NCI-H82 treated with DMSO at 0.1 percent for 48 hours (cell line): ENCODE results near the gene CEP131.

Experiments
- DNase-seq: peaks from one replicate; lab custom pipeline; 2025; ENCODE audit not compliant: unreplicated experiment; lab: John Stamatoyannopoulos, UW

Gene CEP131

GRCh38 chr17:81222906-81223761 lies at the start of gene CEP131:
TSS of gene CEP131 (minus strand) at chr17:81222965. CDS start at chr17:81220056, 2,909 bp downstream.
- peak; percentile 91 for DNase-seq

- no peak for DNase-seq
These were observed 48.5 kb upstream of the CEP131 start for GRCh38 chr17:81271226-81271625.

DNA sequence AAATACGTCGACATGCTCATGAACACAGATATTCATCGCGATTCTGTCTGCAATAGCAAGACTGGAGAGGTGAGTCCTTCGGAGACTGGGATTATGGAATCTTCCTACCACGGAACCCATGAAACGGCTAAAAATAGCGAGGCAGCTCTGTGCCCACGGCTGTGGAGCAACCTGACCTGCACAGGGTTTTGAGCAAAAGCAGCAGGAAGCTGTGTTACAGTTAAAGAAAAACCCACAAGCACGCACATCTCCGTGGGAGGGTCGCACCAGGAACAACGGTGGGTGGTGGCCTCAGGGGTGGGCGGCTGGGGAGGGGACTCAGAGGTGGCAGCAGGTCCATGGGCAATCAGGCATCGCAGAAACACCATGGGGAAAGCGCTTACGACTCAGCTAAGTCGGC lies 47.5 kb upstream of the CEP131 start:
- no peak for DNase-seq

GRCh38 chr17:81267390-81268067 lies 44.8 kb upstream of the CEP131 start:
- DNase-seq = no peak

- no peak for DNase-seq
These were observed 42.8 kb upstream of the CEP131 start for GRCh38 chr17:81265576-81265975.

GRCh38 chr17:81264640-81265039 lies 41.9 kb upstream of the CEP131 start:
- no peak for DNase-seq

DNA sequence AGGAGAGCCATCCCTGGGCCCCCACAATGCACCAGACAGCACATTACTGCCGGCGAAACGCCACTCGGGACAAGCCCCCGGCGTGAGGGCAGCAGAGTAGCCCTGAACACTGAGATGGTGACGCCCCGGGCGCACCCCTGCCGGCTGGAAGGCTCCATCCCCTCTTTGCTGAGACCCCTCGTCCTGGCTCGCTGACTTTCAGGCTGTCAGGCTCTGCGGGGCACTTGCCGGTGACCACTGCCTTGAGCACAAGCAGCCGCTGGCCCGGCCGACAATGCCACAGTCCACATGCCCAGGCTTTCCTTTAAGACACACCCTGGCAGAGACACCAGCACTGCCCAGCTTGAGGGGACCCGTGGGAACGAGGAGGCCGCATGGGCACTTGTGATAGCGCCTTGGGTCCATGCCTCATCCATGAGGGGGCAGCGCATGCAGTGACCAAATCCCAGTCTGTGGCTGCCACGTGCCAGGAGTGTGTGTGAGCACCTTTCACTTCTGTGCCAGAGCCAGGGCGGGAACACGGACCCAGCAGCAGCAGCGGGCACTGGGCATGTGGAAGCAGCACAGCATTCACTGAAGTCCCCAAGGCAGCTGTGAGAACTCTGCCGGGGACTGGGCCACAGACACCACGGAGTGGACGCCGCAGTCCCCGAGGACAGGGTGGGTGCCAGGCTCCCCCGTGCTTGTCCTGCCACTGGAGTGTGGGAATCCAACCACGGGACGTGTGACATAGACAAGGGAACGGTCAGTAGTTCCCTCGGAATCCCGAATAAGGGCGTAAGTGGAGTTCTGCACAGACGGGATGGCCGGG lies 40.8 kb upstream of the CEP131 start:
- DNase-seq = no peak

DNA sequence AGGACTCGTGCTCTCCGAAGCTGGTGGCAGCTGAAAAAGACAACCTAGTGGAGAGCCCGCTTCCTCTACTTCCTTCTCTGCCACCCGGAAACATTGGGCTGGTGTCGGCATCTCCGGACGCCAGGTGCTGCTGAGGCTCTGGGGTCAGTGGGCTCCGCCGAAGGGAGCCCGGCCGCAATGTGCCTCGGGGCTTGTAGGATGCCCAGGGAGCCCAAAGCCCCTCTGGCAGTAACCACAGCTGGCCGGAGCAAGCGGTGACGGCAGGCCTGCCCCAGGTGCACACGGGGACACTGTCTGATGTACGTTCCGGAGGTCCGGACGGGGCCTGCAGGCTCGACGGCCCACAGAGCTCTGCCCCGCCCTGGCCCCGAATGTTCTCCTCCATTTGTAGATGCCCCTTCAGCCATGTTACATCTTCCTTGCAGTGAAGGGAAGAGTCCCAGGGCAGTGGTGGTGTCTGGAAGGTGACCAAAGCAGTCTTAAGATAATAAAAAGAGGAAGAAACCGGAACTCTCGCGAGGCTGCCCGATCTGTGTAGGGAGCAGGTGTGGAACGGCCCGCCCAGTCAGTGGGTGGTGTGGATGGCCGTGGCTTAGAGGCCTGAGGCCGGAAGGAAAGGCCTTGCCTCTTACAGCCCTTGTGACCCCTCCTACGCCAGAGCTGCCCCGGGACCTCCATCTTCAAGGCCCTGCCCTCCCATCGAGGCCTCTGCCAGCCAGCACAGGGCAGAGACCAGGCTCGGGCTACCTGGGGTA lies 39.0 kb upstream of the CEP131 start:
- DNase-seq = no peak

- DNase-seq = no peak
These were observed 38.3 kb upstream of the CEP131 start for GRCh38 chr17:81261096-81261495.

- no peak for DNase-seq
These were observed 37.9 kb upstream of the CEP131 start for GRCh38 chr17:81260641-81261040.

- no peak for DNase-seq
These were observed 37.4 kb upstream of the CEP131 start for GRCh38 chr17:81260171-81260570.

DNA sequence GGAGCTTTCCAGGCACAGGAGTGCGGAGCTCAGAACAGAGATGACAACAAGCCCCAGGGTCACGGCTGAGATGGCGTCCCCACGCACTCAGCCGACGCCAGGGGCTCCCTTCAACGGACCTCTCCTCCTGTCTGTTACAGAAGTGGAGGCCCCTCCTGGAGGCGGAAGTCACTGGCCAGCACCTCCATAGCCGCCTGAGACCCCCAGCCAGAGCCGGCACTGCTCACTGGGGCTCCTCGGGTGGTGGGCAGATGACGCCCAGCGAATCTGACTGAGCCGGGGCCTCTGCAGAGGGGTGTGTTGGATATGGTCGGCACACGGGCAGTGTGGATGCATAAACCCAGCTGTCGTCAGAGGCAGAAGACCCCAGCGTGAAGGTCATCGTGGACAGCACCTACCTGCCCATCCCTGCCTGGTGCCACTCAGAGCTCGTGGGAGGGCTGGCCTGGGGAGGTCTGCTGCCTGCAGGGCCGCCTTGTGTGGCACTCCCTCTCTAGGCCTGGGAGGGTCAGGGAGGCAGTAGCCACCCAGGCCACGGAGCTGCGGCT lies 36.4 kb upstream of the CEP131 start:
- no peak for DNase-seq

DNA sequence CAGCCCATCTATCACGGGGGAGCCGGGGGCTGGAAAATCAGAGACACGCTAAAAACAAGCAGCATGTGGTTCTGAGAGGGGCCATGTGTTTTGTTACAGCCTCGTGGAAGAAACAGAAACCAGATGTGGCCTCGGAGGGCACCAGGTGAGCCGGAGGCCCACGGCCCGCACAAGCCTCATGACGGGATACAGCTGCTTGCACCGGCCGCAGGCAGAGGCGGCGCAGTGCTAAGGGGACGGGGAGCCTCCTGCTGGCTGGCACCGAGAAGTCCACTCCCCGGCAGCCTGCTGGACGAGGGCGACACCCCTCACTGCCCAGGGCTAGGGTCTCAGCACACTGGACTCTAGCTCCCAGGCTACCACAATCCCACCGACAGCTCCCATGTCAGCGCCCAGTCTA lies 35.5 kb upstream of the CEP131 start:
- DNase-seq = no peak

DNA sequence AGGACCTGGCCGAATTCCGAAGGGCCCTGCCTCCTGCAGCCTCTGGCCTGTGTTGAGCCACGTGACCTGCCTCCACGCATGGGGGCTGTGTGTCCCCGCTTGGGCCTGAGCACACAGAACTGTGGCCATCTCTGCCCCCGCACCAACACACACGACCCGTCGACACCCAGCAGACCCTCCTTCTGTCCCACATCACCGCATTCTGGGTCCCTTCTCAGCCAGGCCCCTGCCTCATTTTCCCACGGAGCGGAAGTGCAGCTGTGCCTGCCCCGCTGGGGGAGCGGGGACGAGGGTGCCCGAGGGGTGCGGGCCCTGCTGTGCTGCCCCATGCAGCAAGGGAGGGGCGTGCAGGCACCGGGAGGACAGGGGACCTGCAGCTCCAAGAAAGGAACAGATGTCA lies 34.8 kb upstream of the CEP131 start:
- DNase-seq = no peak

DNA sequence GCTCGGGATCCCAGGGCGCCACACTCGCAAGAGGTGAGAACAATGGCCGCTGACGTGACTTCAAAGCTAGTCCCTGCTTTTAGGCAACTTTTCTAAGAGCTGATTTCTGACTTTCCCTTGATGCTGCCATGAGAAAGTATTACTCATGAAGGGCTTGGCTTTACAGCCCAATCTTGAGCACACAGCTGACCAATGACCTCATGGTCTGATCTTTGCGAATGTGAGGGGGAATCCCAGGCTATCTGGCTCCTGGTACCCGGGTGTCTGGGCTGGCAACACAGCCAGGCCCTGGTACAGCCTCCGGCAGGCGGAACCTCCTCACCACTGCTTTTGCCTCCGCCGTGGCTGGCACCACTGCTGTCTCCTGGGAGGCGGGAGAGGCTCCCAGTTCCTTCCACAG lies 33.9 kb upstream of the CEP131 start:
- no peak for DNase-seq

- DNase-seq = peak; percentile 11
These were observed 32.4 kb upstream of the CEP131 start for GRCh38 chr17:81254955-81255717.

- DNase-seq = peak; percentile 28
These were observed 30.8 kb upstream of the CEP131 start for GRCh38 chr17:81253358-81254131.

- DNase-seq = no peak
These were observed 30.2 kb upstream of the CEP131 start for GRCh38 chr17:81252987-81253329.

DNA sequence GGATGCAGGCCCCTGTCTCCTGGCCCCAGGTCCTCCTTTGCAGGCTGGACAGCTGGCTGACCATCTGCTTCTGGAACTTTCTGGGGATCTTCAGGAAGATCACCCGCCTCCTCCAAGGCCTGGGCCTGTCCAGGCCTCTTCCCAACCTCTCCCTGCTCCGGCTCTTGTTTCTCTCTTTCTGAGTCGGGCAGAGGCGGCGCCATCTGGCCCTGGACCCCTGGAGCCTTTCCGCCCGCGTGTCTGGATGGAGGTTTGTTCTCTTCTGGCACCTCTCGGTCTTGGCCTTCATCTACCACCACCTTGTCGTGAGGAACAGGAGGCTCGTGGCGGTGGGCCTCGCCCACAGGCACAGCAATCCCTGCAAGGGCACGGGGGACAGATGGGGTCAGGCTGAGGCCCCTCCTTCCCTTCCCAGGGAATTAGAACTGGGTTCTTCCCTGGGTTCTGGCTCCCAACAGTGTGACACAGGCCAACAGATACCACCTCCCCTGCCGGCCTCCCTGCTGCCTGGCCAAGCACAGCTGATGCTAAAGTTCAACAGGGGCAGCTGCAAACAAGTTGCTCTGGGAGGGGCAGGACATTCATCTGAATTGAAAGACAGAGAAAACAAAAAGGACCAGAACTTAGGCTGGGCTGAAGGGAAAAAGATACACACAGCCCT lies 29.7 kb upstream of the CEP131 start:
- DNase-seq = no peak
